NCI-H2227 (cell line): Measurements from ENCODE around the gene EXD3.
"Not testable (repeated sequence)": the region's sequence is repeated elsewhere in the genome, so short reads cannot be mapped to it uniquely, and the experiment has no call there.

Experiments
- DNase-seq: peaks from one replicate; lab custom pipeline; 2025; ENCODE audit not compliant: unreplicated experiment; lab: John Stamatoyannopoulos, UW

EXD3 gene

GRCh38 chr9:137411645-137412380 lies 11.1 kb downstream of the EXD3 start:
- no peak for DNase-seq

GRCh38 chr9:137411260-137411644 lies 11.7 kb downstream of the EXD3 start:
- no peak for DNase-seq

- DNase-seq: no peak
These were observed 12.1 kb downstream of the EXD3 start for GRCh38 chr9:137410891-137411249.

- not testable (repeated sequence) for DNase-seq
These were observed 12.6 kb downstream of the EXD3 start for GRCh38 chr9:137410236-137410890.

- DNase-seq: no peak
These were observed 13.4 kb downstream of the EXD3 start for GRCh38 chr9:137409515-137409914.

- no peak for DNase-seq
These were observed 14.1 kb downstream of the EXD3 start for GRCh38 chr9:137408651-137409405.

- no peak for DNase-seq
These were observed 15.2 kb downstream of the EXD3 start for GRCh38 chr9:137407590-137408300.

- peak; percentile 76 for DNase-seq
These were observed 15.9 kb downstream of the EXD3 start for GRCh38 chr9:137406876-137407589.

GRCh38 chr9:137406085-137406760 lies 16.7 kb downstream of the EXD3 start:
- no peak for DNase-seq

- DNase-seq: no peak
These were observed 17.3 kb downstream of the EXD3 start for GRCh38 chr9:137405677-137406081.

GRCh38 chr9:137404961-137405567 lies 17.9 kb downstream of the EXD3 start:
- no peak for DNase-seq

GRCh38 chr9:137403269-137403668 lies 19.7 kb downstream of the EXD3 start:
- DNase-seq: no peak

GRCh38 chr9:137402746-137403145 lies 20.2 kb downstream of the EXD3 start:
- no peak for DNase-seq

- DNase-seq: no peak
These were observed 24.1 kb downstream of the EXD3 start for GRCh38 chr9:137398561-137399468.

GRCh38 chr9:137397675-137398423 lies 25.1 kb downstream of the EXD3 start:
- DNase-seq: no peak

GRCh38 chr9:137396634-137397367 lies 26.2 kb downstream of the EXD3 start:
- no peak for DNase-seq

- no peak for DNase-seq
These were observed 26.7 kb downstream of the EXD3 start for GRCh38 chr9:137396227-137396626.
